Measurements from ENCODE around the gene EFCAB14.

Gene EFCAB14

DNA sequence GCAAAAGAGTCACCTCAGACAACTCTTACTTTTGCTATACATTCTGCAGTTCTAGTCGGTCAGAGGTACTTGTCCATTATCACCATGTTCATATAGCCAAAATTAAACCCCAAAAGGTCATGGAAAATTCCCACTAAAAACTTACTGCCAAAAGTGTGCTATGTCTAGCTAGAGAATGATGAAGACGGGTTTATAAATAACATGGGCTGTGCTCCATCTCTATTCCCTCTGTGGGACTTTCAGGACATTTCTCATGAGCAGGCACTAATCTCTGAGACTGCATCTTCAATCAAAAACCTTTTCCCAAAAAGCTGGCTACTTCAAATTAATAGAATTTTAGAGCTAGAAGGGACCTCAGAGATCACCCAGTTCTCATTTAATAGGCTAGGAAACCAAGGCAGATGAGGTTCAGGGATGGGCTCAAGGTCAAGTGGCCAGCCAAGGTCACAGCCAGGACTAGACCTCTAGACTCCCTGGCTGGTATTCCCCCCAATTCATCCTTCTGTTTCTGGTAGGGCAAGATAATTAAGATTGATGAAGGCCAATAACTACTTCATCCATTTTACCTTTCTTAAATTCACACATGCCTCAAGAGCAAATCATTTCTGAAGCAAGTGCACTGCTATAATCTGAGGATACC lies 81.3 kb downstream of the EFCAB14 start:
- Mint-ChIP-seq H3K27ac (no peak overlapping the region), H3K27me3 (no peaks in the 10 kb centered on the region), H3K4me1 (no peaks in the 10 kb centered on the region)

DNA sequence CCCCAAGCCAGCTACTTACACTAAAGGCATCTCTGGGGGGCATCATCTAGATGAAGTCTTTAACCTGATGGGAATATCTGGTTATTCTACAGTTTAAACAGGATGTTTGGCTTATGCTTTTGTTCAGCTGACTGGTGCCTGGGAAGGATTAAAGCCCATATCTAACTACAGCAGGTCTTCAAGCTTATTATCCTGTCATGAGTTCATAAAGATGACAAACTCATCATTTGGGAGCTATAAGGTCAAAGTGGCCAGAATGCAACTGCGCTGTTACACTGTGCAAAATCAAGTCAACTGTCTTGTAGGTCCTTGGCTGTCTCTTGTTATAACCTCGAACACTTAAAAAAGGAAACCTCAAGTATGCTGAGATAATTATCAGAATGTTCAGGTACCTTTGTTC lies 83.7 kb downstream of the EFCAB14 start:
- H3K27ac Mint-ChIP-seq = peak overlapping the region in 1 of 2 donors; percentile 22
- DNase-seq (no peak), ATAC-seq (no peak)
- no peaks in the 10 kb centered on the region for H3K9me3 Mint-ChIP-seq
- H3K4me1 Mint-ChIP-seq = no peaks in the 10 kb centered on the region
- no peaks in the 10 kb centered on the region for H3K27me3 Mint-ChIP-seq
- no peak overlapping the region for H3K4me3 Mint-ChIP-seq

More for the DNA sequence above, 81.3 kb downstream of the EFCAB14 start:
- ATAC-seq (no peak), DNase-seq (no peak)
- H3K4me3 Mint-ChIP-seq = no peak overlapping the region
- H3K9me3 Mint-ChIP-seq = no peaks in the 10 kb centered on the region

DNA sequence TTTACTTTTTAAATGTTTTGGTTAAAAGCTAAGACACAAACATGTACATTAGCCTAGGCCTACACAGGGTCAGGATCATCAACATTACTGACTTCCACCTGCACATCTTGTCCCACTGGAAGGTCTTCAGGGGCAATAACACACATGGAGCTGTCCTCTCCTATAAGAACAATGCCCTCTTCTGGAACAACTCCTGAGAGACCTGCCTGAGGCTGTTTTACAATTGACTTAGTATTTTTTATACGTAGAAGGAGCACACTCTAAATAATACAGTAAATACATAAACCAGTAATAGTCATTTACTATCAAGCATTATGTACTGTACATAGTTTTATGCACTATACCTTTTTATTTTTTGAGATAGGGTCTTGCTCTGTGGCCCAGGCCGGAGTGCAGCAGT lies 88.2 kb downstream of the EFCAB14 start:
- Mint-ChIP-seq H3K4me1 (no peaks in the 10 kb centered on the region), H3K27me3 (no peaks in the 10 kb centered on the region), H3K4me3 (no peak overlapping the region), H3K27ac (no peak overlapping the region), H3K9me3 (no peaks in the 10 kb centered on the region)
- DNase-seq (no peak), ATAC-seq (no peak)

Measured in stimulated activated naive CD8-positive, alpha-beta T cell treated with anti-CD3 and anti-CD28 coated beads, Interleukin-15, amount 100 ng/mL, for 72 hours (primary cell).